ENCODE results near the gene OSBPL6. TPM values are rescaled to one million over a fixed set of nuclear protein-coding genes. Genes with fewer than 3 reads are reported as not detected.

The OSBPL6 gene
- total and polyA plus RNA-seq, 4 donors, result 1.3 to 3.3 (median 2.2) TPM

DNA sequence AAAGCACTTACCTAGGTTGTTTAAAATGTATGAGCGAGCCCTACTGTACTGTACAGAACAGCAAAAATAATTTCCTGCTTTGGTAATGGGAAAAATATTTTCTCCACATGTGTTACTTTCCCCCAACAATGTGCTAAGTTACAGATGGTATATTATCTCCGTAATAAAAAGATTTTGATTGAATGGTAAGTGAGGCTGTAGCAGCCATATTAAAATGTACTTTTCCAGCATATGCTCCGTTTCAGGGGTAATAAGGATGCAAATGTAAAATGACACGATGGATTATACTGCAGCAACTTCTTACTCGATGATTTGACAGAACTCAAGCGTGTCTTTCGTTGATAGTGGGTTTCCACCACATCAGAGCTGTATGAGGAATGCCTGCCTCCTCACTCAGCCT, 50.5 kb downstream of the OSBPL6 start:
- no peaks in the 10 kb centered on the region for H3K9me3 ChIP-seq (ENCODE audit: control insufficient read depth in 4 of 4, low read length in 3 of 4)
- H3K4me1 ChIP-seq (ENCODE audit: control insufficient read depth in 4 of 4, insufficient read depth in 4 of 4, low read length in 3 of 4), result peaks cover 0 to 8% (median 3%) of the 10 kb centered on the region in 4 donors
- TF ChIP-seq MAX (IDR thresholded peaks at IDR 0.05) (no peak), HNF4G (IDR thresholded peaks at IDR 0.05) (no peak), RXRA (IDR thresholded peaks at IDR 0.05) (no peak), YY1 (IDR thresholded peaks at IDR 0.05) (no peak)
- no peak overlapping the region for H3K27ac ChIP-seq (ENCODE audit: low read depth in 1 of 2, low read length in 2 of 2)
- DNase-seq (ENCODE audit: low spot score), result no peak
- WGBS, result 92% methylated on average over 7 of the region's 7 CpGs
- H3K4me3 ChIP-seq (ENCODE audit: low read depth in 1 of 3, low read length in 3 of 3), result no peak overlapping the region
- no peak overlapping the region for H3K9ac ChIP-seq (ENCODE audit: low read depth in 1 of 2, low read length in 2 of 2)
- no peaks in the 10 kb centered on the region for H3K36me3 ChIP-seq (ENCODE audit: control insufficient read depth in 4 of 4, insufficient read depth in 3 of 4, low read depth in 1 of 4, low read length in 3 of 4)
- no peaks in the 10 kb centered on the region for H3K27me3 ChIP-seq (ENCODE audit: control insufficient read depth in 4 of 4, insufficient read depth in 4 of 4, low read length in 3 of 4)

DNA sequence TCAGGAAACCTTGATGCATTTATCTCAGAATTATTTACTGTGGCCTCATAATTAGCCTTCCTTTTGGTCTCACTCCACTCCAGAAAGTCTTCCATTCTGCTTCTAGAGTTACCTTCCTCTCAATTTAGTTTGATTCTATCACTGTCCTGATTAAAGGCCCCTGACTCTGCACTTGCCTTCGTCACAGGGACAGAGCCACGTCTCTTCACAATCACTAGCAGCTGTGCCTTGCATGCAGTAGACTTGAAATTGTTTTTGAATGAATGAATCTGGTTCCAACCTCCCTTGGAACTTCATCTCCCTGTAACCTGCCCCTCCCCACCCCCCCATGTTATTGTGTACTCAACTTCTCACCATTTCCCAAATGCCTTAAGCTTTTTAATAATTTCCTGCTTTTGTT, 52.4 kb downstream of the OSBPL6 start:
- no peak for DNase-seq (ENCODE audit: low spot score)

DNA sequence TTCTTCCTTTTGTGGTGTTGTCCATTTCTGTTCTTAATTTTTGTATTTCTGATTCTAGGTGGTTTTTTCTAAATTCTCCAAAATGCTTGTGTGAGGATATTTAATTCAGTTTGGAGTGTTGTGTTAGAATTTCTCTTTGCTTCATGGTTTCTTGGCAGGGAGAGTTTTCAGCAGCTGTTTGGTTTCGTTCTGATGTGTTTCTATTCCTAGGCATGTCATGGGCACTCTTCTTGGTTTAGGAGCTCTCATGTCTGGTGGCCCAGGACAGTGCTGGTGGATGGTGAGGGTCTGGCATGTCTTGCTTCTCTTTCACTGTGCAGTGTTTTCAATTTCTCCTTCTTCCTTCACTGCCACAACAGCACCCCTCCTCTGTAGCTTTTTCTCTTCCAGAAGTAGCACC, 52.9 kb downstream of the OSBPL6 start:
- Histone ChIP-seq H3K9ac (ENCODE audit: low read depth in 1 of 2, low read length in 2 of 2) (no peak overlapping the region), H3K9me3 (ENCODE audit: control insufficient read depth in 4 of 4, low read length in 3 of 4) (no peaks in the 10 kb centered on the region), H3K4me1 (ENCODE audit: control insufficient read depth in 4 of 4, insufficient read depth in 4 of 4, low read length in 3 of 4) (peaks cover 0 to 3% (median 1%) of the 10 kb centered on the region in 4 donors), H3K27me3 (ENCODE audit: control insufficient read depth in 4 of 4, insufficient read depth in 4 of 4, low read length in 3 of 4) (no peaks in the 10 kb centered on the region), H3K36me3 (ENCODE audit: control insufficient read depth in 4 of 4, insufficient read depth in 3 of 4, low read depth in 1 of 4, low read length in 3 of 4) (no peaks in the 10 kb centered on the region), H3K27ac (ENCODE audit: low read depth in 1 of 2, low read length in 2 of 2) (no peak overlapping the region), H3K4me3 (ENCODE audit: low read depth in 1 of 3, low read length in 3 of 3) (no peak overlapping the region)
- DNase-seq (ENCODE audit: low spot score), result no peak
- WGBS, result 91% methylated on average over 1 of the region's 1 CpG
- TF ChIP-seq HNF4A (conservative IDR thresholded peaks at IDR 0.05) (no peak), MAX (IDR thresholded peaks at IDR 0.05) (no peak), RXRA (IDR thresholded peaks at IDR 0.05) (no peak), YY1 (IDR thresholded peaks at IDR 0.05) (no peak), JUND (IDR thresholded peaks at IDR 0.05) (no peak), GABPA (IDR thresholded peaks at IDR 0.05 in 1 of 2, conservative IDR thresholded peaks at IDR 0.05 in 1 of 2) (no peak), SP1 (IDR thresholded peaks at IDR 0.05) (no peak), EGR1 (IDR thresholded peaks at IDR 0.05; ENCODE audit: low read depth in 2 of 2) (no peak), CTCF (IDR thresholded peaks at IDR 0.05; ENCODE audit: low read depth, low read length, missing input control) (no peak), FOXA1 (IDR thresholded peaks at IDR 0.05) (no peak), HNF4G (IDR thresholded peaks at IDR 0.05) (no peak), NR2F2 (IDR thresholded peaks at IDR 0.05) (no peak), TAF1 (conservative IDR thresholded peaks at IDR 0.05) (no peak), ZBTB33 (IDR thresholded peaks at IDR 0.05) (no peak), FOXA2 (IDR thresholded peaks at IDR 0.05) (no peak), RAD21 (IDR thresholded peaks at IDR 0.05) (no peak), ATF3 (IDR thresholded peaks at IDR 0.05) (no peak)
- TF ChIP-seq, protein P1, sequence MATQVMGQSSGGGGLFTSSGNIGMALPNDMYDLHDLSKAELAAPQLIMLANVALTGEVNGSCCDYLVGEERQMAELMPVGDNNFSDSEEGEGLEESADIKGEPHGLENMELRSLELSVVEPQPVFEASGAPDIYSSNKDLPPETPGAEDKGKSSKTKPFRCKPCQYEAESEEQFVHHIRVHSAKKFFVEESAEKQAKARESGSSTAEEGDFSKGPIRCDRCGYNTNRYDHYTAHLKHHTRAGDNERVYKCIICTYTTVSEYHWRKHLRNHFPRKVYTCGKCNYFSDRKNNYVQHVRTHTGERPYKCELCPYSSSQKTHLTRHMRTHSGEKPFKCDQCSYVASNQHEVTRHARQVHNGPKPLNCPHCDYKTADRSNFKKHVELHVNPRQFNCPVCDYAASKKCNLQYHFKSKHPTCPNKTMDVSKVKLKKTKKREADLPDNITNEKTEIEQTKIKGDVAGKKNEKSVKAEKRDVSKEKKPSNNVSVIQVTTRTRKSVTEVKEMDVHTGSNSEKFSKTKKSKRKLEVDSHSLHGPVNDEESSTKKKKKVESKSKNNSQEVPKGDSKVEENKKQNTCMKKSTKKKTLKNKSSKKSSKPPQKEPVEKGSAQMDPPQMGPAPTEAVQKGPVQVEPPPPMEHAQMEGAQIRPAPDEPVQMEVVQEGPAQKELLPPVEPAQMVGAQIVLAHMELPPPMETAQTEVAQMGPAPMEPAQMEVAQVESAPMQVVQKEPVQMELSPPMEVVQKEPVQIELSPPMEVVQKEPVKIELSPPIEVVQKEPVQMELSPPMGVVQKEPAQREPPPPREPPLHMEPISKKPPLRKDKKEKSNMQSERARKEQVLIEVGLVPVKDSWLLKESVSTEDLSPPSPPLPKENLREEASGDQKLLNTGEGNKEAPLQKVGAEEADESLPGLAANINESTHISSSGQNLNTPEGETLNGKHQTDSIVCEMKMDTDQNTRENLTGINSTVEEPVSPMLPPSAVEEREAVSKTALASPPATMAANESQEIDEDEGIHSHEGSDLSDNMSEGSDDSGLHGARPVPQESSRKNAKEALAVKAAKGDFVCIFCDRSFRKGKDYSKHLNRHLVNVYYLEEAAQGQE (IDR thresholded peaks at IDR 0.05), result no peak

More for the DNA sequence above, 52.4 kb downstream of the OSBPL6 start:
- H3K9ac ChIP-seq (ENCODE audit: low read depth in 1 of 2, low read length in 2 of 2), result no peak overlapping the region
- 92% methylated on average over 2 of the region's 2 CpGs for WGBS
- no peaks in the 10 kb centered on the region for H3K36me3 ChIP-seq (ENCODE audit: control insufficient read depth in 4 of 4, insufficient read depth in 3 of 4, low read depth in 1 of 4, low read length in 3 of 4)
- H3K4me3 ChIP-seq (ENCODE audit: low read depth in 1 of 3, low read length in 3 of 3), result no peak overlapping the region
- TF ChIP-seq GABPA (IDR thresholded peaks at IDR 0.05 in 1 of 2, conservative IDR thresholded peaks at IDR 0.05 in 1 of 2) (no peak), HNF4A (conservative IDR thresholded peaks at IDR 0.05) (no peak), RAD21 (IDR thresholded peaks at IDR 0.05) (no peak), NR2F2 (IDR thresholded peaks at IDR 0.05) (no peak)
- peaks cover 0 to 8% (median 3%) of the 10 kb centered on the region in 4 donors for H3K4me1 ChIP-seq (ENCODE audit: control insufficient read depth in 4 of 4, insufficient read depth in 4 of 4, low read length in 3 of 4)
- H3K27me3 ChIP-seq (ENCODE audit: control insufficient read depth in 4 of 4, insufficient read depth in 4 of 4, low read length in 3 of 4), result no peaks in the 10 kb centered on the region
- H3K9me3 ChIP-seq (ENCODE audit: control insufficient read depth in 4 of 4, low read length in 3 of 4), result no peaks in the 10 kb centered on the region
- H3K27ac ChIP-seq (ENCODE audit: low read depth in 1 of 2, low read length in 2 of 2), result no peak overlapping the region

All from liver (tissue), 9 donors.